Esophagus squamous epithelium (tissue), 4 donors: Measurements from ENCODE around the gene ATP2B2.

ENCODE experiments used
- POLR2A ChIP-seq, 4 donors: fragments of 450-650 bp; IDR thresholded peaks; one replicate each; pipeline ENCODE4 v1.6.1; 2017; ENCODE audit warnings: antibody characterized with exemption in 4 of 4, mild to moderate bottlenecking in 4 of 4, moderate library complexity in 3 of 4
- TF ChIP-seq, protein P1 (sequence below), 6 experiments: fragments of 450-650 bp in 4 of 6; fragments of 200-600 bp in 2 of 6; sonication (generic) in 2 of 6; IDR thresholded peaks; one replicate each; pipeline ENCODE4 v1.5.1; 2016 to 2019; ENCODE audit warnings: antibody characterized with exemption in 6 of 6, mild to moderate bottlenecking in 4 of 6, moderate library complexity in 4 of 6

DNA sequence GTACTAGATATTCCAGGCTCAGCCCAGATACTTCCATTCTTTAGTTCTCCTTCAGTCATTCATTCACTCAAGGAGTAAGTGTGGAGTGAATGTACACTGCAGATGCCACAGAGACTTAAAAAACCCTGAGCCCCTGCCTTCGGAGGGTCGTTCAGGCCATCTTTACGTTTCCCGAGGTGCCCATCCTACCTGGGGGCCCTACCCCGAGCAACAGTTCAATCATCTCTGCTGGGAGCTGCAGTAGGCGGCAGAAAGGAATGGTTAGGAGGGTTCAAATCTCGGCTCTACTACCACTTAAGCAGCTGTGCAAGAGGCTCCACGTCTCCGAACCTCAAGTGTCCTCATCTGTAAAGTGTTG is 185.1 kb downstream of the ATP2B2 start:
- TF ChIP-seq, protein P1, sequence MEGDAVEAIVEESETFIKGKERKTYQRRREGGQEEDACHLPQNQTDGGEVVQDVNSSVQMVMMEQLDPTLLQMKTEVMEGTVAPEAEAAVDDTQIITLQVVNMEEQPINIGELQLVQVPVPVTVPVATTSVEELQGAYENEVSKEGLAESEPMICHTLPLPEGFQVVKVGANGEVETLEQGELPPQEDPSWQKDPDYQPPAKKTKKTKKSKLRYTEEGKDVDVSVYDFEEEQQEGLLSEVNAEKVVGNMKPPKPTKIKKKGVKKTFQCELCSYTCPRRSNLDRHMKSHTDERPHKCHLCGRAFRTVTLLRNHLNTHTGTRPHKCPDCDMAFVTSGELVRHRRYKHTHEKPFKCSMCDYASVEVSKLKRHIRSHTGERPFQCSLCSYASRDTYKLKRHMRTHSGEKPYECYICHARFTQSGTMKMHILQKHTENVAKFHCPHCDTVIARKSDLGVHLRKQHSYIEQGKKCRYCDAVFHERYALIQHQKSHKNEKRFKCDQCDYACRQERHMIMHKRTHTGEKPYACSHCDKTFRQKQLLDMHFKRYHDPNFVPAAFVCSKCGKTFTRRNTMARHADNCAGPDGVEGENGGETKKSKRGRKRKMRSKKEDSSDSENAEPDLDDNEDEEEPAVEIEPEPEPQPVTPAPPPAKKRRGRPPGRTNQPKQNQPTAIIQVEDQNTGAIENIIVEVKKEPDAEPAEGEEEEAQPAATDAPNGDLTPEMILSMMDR (IDR thresholded peaks at IDR 0.05) = no peak
- no peak for TF ChIP-seq POLR2A (IDR thresholded peaks at IDR 0.05)
